ENCODE measurements around the gene CPXM1.
"Not testable (repeated sequence)": the region's sequence is repeated elsewhere in the genome, so short reads cannot be mapped to it uniquely, and the experiment has no call there.

CPXM1 gene

DNA sequence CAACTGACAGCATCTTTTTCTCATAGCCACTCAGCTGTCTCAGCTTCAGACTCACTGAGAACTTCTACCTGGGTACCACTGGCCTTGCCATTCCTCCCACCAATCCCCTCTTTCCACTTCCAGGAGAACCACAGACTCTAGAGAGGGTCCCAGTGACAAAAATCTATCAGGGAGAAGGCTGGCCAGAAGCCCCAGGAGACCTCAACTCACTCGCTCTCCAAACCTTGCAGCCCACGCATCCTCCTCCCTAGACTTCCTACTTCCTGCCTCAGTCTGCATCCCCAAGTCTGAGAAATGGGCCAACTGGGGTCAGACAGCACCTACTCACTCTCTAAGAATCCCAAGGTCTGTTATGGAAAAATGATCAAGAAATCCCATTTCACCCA is 16.9 kb upstream of the CPXM1 start:
- Histone ChIP-seq H3K36me3 (ENCODE audit: insufficient read depth, low read length) (no peaks in the 10 kb centered on the region), H3K4me3 (ENCODE audit: low read length) (no peak overlapping the region), H2AFZ (ENCODE audit: low read depth, low read length) (no peak overlapping the region), H3K9me3 (ENCODE audit: low read length) (peaks cover 2% of the 10 kb centered on the region), H3K27me3 (ENCODE audit: insufficient read depth, low read length) (peaks cover 34% of the 10 kb centered on the region), H3K4me1 (ENCODE audit: insufficient read depth, low read length) (no peaks in the 10 kb centered on the region)

DNA sequence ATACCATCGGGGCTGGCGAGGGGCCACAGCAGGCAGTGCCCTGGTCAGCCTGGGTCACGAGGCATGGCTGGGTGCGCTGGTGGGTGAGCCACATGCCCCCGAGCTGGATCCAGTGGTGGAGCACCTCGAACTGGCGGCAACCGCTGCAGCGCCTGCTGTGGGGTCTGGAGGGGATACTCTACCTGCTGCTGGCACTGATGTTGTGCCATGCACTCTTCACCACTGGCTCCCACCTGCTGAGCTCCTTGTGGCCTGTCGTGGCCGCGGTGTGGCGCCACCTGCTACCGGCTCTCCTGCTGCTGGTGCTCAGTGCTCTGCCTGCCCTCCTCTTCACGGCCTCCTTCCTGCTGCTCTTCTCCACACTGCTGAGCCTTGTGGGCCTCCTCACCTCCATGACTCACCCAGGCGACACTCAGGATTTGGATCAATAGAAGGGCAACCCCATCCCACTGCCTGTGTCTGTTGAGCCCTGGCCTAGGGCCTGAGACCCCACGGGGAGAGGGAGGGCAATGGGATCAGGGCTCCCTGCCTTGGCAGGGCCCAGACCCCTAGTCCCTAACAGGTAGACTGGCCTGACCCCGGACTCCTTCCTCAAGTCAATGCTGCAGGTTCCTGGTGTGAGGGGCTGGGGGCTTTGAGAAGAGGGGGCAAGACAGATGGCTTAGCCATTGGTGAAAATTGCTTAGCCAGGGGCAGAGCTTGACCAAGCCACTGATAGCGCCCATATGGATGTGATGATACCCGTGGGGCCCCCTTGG is 16.3 kb upstream of the CPXM1 start:
- Histone ChIP-seq H3K36me3 (ENCODE audit: insufficient read depth, low read length) (no peaks in the 10 kb centered on the region), H3K27me3 (ENCODE audit: insufficient read depth, low read length) (peaks cover 31% of the 10 kb centered on the region), H3K4me3 (ENCODE audit: low read length) (no peak overlapping the region), H2AFZ (ENCODE audit: low read depth, low read length) (no peak overlapping the region), H3K9me3 (ENCODE audit: low read length) (peaks cover 2% of the 10 kb centered on the region), H3K4me1 (ENCODE audit: insufficient read depth, low read length) (no peaks in the 10 kb centered on the region)

DNA sequence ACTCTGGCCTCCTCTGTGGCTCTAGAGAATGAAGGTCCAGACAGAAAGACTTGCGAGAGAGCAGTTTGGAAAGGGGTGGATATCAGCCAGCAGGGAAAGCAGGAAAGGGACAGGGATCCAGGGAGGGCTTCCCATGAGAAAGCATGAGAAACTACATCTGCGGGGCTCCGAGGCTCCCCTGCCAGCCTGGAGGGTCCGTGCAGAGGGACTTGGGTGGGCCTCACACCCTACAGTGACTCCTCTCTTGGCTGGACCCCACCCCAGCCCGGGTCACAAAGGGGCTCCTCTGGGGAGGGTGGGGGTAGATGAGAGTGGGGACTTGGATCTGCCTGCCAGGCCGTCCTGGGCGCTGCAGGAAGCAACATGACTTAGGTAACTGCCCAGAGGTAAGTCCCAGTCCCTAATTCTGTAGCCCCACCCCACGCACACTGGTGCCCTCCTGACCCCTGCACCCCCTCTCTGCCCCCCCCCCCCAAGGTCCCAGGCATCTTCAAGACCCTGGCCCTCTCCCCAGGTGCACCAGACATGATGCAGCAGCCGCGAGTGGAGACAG is 15.7 kb upstream of the CPXM1 start, which contains the start of gene TMEM239:
Gene TMEM239, plus strand, starts transcription at position 335 of the 553 bp plus-strand sequence. Its CDS starts 191 bp downstream, at position 526.
- Histone ChIP-seq H3K4me1 (ENCODE audit: insufficient read depth, low read length) (no peaks in the 10 kb centered on the region), H2AFZ (ENCODE audit: low read depth, low read length) (no peak within 1 kb of the TSS), H3K9me3 (ENCODE audit: low read length) (peaks cover 2% of the 10 kb centered on the region), H3K4me3 (ENCODE audit: low read length) (no peak within 1 kb of the TSS), H3K36me3 (ENCODE audit: insufficient read depth, low read length) (no peaks in the 10 kb centered on the region), H3K27me3 (ENCODE audit: insufficient read depth, low read length) (peaks cover 25% of the 10 kb centered on the region)

GRCh38 chr20:2815242-2815900 is 14.9 kb upstream of the CPXM1 start:
- Histone ChIP-seq H3K27me3 (ENCODE audit: insufficient read depth, low read length) (peaks cover 19% of the 10 kb centered on the region), H2AFZ (ENCODE audit: low read depth, low read length) (no peak overlapping the region), H3K4me3 (ENCODE audit: low read length) (no peak overlapping the region), H3K9me3 (ENCODE audit: low read length) (no peaks in the 10 kb centered on the region), H3K4me1 (ENCODE audit: insufficient read depth, low read length) (no peaks in the 10 kb centered on the region), H3K36me3 (ENCODE audit: insufficient read depth, low read length) (no peaks in the 10 kb centered on the region)

DNA sequence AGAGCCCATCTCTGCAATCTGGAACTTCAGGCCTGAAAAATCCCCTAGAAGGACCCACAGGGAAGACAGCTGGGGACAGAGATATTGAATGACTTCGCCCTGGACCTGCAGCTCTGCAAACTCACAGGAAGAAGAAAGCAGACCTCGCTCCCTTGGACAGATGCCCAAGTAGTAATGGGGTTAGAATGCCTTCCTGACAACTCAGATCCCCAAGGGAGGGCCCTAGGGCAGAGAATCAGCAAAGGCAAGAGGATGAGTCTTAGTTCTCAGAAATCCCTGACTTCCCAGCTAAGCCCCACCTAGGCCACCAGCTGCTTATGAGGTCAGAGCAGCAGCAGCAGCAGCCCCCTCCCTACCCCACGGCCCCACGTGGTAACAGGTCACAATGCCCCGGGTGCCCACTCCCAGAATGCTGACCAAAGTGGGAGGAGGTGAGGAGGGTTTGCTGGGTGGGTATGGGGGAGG is 14.2 kb upstream of the CPXM1 start, which contains the start of gene C20orf141:
Gene C20orf141, plus strand, starts transcription at position 401 of the 465 bp plus-strand sequence. CDS start 198 bp downstream, outside the sequence.
- Histone ChIP-seq H3K4me1 (ENCODE audit: insufficient read depth, low read length) (no peaks in the 10 kb centered on the region), H2AFZ (ENCODE audit: low read depth, low read length) (no peak within 1 kb of the TSS), H3K4me3 (ENCODE audit: low read length) (no peak within 1 kb of the TSS), H3K9me3 (ENCODE audit: low read length) (no peaks in the 10 kb centered on the region), H3K27me3 (ENCODE audit: insufficient read depth, low read length) (peaks cover 12% of the 10 kb centered on the region), H3K36me3 (ENCODE audit: insufficient read depth, low read length) (no peaks in the 10 kb centered on the region)

- no peaks in the 10 kb centered on the region for H3K4me1 ChIP-seq (ENCODE audit: insufficient read depth, low read length)
- H2AFZ ChIP-seq (ENCODE audit: low read depth, low read length): no peak overlapping the region
- no peaks in the 10 kb centered on the region for H3K9me3 ChIP-seq (ENCODE audit: low read length)
- H3K27me3 ChIP-seq (ENCODE audit: insufficient read depth, low read length): peaks cover 10% of the 10 kb centered on the region
- no peaks in the 10 kb centered on the region for H3K36me3 ChIP-seq (ENCODE audit: insufficient read depth, low read length)
- H3K4me3 ChIP-seq (ENCODE audit: low read length): no peak overlapping the region
Measured at GRCh38 chr20:2814076-2814475, 13.6 kb upstream of the CPXM1 start.

DNA sequence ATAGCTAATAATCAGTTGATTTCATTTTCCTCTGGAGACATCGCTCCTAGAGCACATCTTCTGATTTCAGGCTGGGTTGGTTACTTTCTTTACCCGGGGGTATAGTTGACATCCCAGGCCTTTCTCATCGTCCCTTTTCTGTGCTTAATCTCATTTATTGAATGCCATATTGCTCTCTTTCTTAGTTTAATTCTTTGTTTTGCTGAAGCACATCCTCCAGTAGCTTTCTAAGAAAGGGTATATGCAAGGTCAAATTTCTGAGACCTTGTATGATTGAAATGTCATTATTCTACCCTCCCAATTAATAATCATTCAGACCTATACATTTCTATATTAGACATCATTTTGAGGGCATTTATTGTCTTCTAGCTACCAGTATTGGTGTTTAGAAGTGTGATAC is 11.8 kb upstream of the CPXM1 start:
- Histone ChIP-seq H3K4me1 (ENCODE audit: insufficient read depth, low read length) (no peaks in the 10 kb centered on the region), H3K36me3 (ENCODE audit: insufficient read depth, low read length) (no peaks in the 10 kb centered on the region), H2AFZ (ENCODE audit: low read depth, low read length) (no peak overlapping the region), H3K27me3 (ENCODE audit: insufficient read depth, low read length) (peaks cover 2% of the 10 kb centered on the region), H3K9me3 (ENCODE audit: low read length) (no peaks in the 10 kb centered on the region), H3K4me3 (ENCODE audit: low read length) (no peak overlapping the region)

DNA sequence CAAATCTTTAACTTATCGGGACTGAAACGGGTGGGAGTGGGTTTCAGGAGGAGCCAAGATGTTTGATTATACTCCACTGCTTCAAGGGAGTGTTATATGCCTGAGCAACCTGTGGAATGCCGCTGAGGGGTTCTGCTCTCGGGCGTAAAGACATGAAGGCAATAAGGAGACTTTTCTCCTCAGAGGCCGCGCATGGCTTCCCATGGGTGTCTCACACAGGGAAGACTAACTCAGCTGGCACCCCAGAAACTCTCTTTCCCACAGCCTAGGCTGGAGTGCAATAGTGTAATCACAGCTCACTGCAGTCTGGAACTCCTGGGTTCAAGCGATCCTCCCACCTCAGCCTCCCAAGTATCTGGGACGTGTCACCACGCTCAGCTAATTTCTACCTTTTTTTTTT is 9.3 kb upstream of the CPXM1 start:
- no peaks in the 10 kb centered on the region for H3K9me3 ChIP-seq (ENCODE audit: low read length)
- no peaks in the 10 kb centered on the region for H3K36me3 ChIP-seq (ENCODE audit: insufficient read depth, low read length)
- no peaks in the 10 kb centered on the region for H3K4me1 ChIP-seq (ENCODE audit: insufficient read depth, low read length)
- H3K27me3 ChIP-seq (ENCODE audit: insufficient read depth, low read length): no peaks in the 10 kb centered on the region
- H3K4me3 ChIP-seq (ENCODE audit: low read length): no peak overlapping the region
- no peak overlapping the region for H2AFZ ChIP-seq (ENCODE audit: low read depth, low read length)

DNA sequence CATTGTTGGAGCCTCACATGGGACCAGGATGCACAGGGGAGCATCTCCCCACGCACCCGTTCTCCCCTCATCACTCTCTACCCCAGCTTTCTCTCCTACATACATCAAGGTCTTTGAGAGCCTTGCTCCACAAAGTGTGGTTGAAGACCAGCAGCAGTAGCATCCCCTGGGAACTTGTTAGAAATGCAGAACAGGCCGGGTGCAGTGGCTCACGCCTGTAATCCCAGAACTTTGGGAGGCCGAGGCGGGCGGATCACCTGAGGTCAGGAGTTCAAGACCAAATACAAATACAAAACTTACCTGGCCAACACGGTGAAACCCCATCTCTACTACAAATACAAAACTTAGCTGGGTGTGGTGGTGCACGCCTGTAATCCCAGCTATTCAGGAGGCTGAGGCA is 7.5 kb upstream of the CPXM1 start:
- not testable (repeated sequence) for H3K36me3 ChIP-seq (ENCODE audit: insufficient read depth, low read length); H3K4me3 ChIP-seq (ENCODE audit: low read length); H3K9me3 ChIP-seq (ENCODE audit: low read length); H2AFZ ChIP-seq (ENCODE audit: low read depth, low read length); H3K27me3 ChIP-seq (ENCODE audit: insufficient read depth, low read length); H3K4me1 ChIP-seq (ENCODE audit: insufficient read depth, low read length)

- no peaks in the 10 kb centered on the region for H3K4me1 ChIP-seq (ENCODE audit: insufficient read depth, low read length)
- H2AFZ ChIP-seq (ENCODE audit: low read depth, low read length): no peak overlapping the region
- H3K4me3 ChIP-seq (ENCODE audit: low read length): no peak overlapping the region
- no peaks in the 10 kb centered on the region for H3K36me3 ChIP-seq (ENCODE audit: insufficient read depth, low read length)
- H3K27me3 ChIP-seq (ENCODE audit: insufficient read depth, low read length): no peaks in the 10 kb centered on the region
- no peaks in the 10 kb centered on the region for H3K9me3 ChIP-seq (ENCODE audit: low read length)
Measured at GRCh38 chr20:2807019-2807418, 6.6 kb upstream of the CPXM1 start.

GRCh38 chr20:2806351-2806701 is 5.9 kb upstream of the CPXM1 start:
- H3K4me3 ChIP-seq (ENCODE audit: low read length): no peak overlapping the region
- H2AFZ ChIP-seq (ENCODE audit: low read depth, low read length): no peak overlapping the region
- no peaks in the 10 kb centered on the region for H3K4me1 ChIP-seq (ENCODE audit: insufficient read depth, low read length)
- H3K27me3 ChIP-seq (ENCODE audit: insufficient read depth, low read length): no peaks in the 10 kb centered on the region
- no peaks in the 10 kb centered on the region for H3K9me3 ChIP-seq (ENCODE audit: low read length)
- no peaks in the 10 kb centered on the region for H3K36me3 ChIP-seq (ENCODE audit: insufficient read depth, low read length)

DNA sequence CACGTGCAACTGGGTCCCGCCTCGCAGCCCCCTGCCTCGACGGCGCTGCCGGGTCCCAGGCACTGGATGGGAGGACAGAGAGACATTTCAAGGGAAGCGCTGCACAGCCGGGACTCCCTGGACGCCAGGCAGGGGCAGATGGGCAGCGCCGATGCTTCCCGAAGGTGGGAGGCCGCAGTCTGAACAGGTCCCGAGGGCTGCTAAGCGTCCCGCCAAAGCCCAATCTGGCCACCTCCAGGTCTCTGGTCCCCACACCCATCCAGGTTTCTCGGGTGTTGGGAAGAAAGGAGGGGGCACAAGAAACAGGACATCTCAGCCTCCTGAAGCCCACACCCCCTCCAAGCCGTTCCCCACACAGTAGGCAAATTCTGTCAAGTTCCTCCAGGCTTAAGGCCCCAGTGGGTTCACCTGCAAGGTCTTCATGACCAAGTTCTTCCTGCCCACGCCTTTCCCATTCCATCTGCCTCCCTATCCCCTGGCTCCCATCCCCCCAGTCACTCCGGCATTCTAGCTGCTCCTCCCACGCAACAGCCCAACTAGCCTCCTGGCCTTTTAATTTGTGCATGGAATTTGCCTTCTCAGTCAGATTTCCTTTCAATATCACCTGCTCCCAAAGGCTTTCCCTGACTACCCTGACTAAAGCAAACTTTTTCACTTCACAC is 5.4 kb upstream of the CPXM1 start:
- no peaks in the 10 kb centered on the region for H3K27me3 ChIP-seq (ENCODE audit: insufficient read depth, low read length)
- H3K4me3 ChIP-seq (ENCODE audit: low read length): no peak overlapping the region
- H3K9me3 ChIP-seq (ENCODE audit: low read length): no peaks in the 10 kb centered on the region
- H3K4me1 ChIP-seq (ENCODE audit: insufficient read depth, low read length): peaks cover 3% of the 10 kb centered on the region
- no peaks in the 10 kb centered on the region for H3K36me3 ChIP-seq (ENCODE audit: insufficient read depth, low read length)
- H2AFZ ChIP-seq (ENCODE audit: low read depth, low read length): no peak overlapping the region
